ENCODE measurements around the gene CFAP77. TPM values are rescaled to one million over a fixed set of nuclear protein-coding genes. Genes with fewer than 3 reads are reported as not detected.

Gene CFAP77
- total RNA-seq, 1 donor from 2014 or later: 0.20 TPM

DNA sequence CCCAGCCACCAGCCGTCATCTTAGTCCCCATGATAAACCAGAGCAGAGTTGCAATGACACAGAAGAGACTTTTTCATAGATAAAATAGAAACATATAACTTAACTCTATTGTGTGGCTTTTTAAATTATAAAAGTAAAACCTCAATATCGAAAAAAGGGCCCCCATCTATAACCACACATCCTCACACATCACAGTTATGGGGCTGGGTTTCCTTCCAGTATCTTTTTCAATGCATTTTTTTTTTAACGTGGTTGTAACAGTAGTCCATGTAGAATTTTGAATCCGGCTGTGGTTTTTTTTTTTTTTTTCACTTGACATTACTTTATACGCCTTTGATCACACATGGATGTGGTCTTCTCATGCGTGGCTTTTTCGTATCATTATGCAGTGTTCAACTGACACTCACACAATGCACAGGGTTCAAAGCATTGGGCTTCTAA lies 77.4 kb downstream of the CFAP77 start:
- no peak for DNase-seq (ENCODE audit: low read depth, low spot score)

- no peak for DNase-seq (ENCODE audit: low read depth, low spot score)
Measured at GRCh38 chr9:132487980-132488535, 78.0 kb downstream of the CFAP77 start.

GRCh38 chr9:132488626-132489025 lies 78.6 kb downstream of the CFAP77 start:
- no peak for DNase-seq (ENCODE audit: low read depth, low spot score)

DNA sequence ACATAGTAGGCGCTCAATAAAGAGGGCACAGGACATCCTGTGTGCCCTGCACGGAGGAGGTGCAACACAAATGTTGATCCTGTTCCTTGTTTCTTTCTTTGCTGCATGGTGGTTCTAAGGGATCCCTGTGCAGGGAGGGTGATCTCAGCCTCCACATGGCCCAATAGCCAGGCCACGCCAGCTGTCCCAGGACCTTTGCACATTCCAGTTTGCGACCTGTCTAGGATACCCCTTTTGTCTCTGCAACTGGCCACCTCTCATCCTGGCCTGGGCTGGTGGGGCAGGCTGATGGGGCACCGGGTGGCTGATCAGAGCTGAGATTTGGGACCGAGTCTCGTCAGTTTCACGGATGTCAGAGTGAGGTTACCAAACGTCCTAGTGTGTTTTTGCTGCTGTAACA lies 79.5 kb downstream of the CFAP77 start:
- DNase-seq (ENCODE audit: low read depth, low spot score): no peak

DNA sequence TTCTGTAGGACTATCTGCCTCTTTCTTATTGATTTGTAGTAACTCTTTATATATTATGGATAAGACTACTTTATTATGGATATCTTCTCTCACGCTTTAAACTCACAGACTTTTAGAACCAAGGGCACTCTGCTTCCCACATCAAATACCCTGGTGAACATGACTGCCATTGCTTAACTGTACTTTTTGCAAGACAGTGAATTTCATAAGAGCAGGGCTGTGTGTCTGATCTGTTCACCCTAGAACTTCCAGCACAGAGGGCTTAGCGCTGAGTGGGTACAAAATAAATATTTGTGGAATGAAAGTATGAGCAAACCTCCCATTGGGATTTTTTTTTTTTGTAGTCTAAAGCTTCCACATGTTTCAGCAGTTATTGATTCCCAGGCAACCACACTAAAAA lies 84.8 kb downstream of the CFAP77 start:
- no peak for DNase-seq (ENCODE audit: low read depth, low spot score)

DNA sequence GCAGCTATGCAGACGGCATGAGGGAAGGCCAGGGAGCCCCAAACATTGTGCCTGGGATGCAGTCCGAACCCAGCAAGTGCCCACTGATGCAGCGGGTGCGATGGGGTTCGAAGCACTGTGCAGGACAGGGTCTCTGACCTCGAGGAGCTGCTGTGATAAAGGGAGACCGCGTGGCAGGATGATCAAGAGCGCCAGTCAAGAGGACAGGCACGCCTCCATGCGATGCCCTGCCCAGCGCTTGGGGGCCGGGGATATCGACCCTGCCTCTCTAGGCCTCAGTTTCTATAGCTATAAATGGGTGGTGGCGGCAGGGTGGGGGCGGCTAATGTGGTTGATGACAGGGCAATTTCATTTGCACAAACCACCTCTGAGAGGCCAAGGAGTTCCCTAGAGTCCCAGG lies 87.7 kb downstream of the CFAP77 start:
- DNase-seq (ENCODE audit: low read depth, low spot score): no peak

DNA sequence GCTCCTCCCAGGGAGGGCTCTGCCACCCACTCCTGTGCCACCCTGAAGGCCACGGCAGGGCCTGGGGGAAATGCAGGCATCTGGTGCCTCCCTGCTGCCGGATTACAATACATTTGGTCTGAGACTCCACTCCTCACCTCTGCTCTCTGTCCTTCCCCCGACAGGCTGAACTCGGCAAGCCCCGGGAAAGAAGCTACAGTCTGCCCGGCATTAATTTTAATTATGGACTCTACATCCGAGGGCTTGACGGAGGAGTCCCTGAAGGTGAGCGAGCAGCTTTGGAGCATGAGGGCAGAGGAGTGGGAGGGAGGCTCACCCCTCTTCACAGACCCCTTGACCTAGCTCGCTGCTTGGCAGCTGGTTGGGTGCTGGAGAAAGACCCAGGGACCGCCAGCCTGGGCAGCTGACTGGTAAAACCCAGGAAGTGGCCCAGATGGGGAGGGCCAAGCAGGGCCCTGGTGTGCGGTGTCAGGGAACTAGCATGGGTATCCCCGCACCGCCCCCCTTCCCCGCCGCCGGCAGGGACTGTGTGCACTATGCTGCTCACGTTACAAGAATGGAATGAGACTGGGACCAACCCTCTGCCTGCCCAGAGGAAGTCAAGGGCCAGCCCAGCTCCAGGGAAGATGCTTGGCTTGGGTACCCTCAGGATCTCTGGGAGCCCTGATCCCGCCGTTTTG lies 88.7 kb downstream of the CFAP77 start:
- no peak for DNase-seq (ENCODE audit: low read depth, low spot score)

- DNase-seq (ENCODE audit: low read depth, low spot score): no peak
Measured at GRCh38 chr9:132499251-132499650, 89.2 kb downstream of the CFAP77 start.

GRCh38 chr9:132500193-132500592 lies 90.2 kb downstream of the CFAP77 start:
- DNase-seq (ENCODE audit: low read depth, low spot score): no peak

DNA sequence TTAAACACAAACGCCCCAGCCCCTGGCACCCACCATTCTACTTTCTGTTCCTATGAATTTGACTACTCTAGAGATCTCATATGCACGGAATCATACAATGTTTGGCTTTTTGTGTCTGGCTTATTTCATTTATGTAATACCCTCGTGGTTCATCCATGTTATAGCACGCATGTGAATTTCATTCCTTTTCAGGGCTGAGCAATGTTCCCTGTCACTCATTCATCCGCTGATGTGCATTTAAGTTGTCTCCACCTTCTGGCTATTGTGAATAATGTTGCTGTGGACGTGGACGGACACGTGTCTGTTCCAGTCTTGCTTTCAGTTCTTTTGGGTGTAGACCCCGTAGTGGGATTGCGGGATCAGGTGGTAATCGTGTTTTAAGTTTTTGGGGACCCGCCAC lies 92.5 kb downstream of the CFAP77 start:
- no peak for DNase-seq (ENCODE audit: low read depth, low spot score)

DNA sequence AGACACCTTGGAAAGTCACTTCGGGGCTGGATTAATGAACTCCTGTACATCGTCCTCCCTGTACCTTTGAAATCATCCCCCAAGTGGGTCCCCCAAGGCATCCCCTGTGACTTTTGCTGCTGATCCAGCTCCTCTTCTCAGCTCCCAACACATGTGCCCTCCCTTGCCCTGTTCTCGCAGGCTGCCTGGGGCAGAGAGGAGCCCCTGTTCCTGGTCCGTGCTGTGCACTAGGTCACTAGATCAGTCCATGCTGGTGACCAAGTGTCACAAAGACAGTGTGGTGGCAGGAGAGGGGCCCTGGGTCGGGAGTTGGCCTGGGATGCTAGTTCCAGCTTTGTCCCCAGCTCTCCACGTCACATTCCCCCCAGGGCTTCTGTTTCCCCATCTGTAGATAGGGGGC lies 93.1 kb downstream of the CFAP77 start:
- DNase-seq (ENCODE audit: low read depth, low spot score): no peak

DNA sequence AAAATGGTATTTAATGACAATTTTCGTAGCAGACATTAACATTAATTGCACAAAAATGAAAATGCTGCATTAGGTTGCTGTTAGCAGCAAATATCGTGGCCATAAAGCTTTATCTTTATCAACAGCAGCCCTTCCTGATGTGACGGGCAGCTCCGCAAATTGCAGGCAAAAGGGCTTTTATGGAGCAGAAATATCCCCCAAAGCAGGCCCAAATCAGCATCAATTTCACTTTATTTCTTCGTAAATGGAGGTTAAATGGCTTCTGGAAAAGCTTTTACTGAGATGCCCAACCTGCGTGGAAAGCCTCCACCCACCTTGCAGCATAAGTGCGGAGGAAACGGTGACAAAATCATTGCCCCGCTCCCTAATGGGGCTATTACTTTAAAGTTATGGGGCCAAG lies 94.5 kb downstream of the CFAP77 start:
- DNase-seq (ENCODE audit: low read depth, low spot score): no peak

GRCh38 chr9:132505991-132506655 lies 96.1 kb downstream of the CFAP77 start:
- DNase-seq (ENCODE audit: low read depth, low spot score): no peak

DNA sequence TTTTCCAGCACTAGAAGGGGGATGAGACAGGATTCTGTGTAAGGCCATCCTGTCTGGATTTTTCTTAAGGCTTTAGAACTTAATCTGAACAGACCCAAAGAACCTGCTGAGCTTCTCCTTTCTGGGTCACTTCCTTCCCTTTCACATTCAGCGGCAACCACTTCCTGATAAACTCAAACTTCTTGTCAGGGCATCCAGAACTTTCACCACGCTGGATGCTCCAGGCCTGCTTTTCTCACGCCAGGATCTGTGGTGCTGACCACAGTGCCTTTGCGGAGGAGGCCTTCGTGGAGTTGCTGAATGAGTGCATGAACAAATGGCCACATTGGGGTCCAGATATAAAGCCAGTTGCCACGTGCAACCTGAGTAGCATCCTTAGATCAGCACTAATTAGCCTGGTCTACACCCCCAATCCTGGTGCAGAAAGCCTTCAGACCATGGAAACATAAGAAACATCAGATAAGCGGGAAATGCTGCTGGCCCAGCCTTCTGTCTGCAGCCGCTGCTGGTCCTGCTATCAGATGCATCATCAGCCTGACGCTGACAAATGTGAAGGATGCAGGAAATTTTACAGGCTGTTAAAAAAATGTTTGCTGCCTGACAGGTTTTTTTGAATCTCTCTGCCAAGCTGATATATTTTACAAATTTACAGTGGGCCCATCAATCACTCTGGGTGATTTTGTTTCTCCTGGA lies 97.1 kb downstream of the CFAP77 start:
- DNase-seq (ENCODE audit: low read depth, low spot score): no peak

DNA sequence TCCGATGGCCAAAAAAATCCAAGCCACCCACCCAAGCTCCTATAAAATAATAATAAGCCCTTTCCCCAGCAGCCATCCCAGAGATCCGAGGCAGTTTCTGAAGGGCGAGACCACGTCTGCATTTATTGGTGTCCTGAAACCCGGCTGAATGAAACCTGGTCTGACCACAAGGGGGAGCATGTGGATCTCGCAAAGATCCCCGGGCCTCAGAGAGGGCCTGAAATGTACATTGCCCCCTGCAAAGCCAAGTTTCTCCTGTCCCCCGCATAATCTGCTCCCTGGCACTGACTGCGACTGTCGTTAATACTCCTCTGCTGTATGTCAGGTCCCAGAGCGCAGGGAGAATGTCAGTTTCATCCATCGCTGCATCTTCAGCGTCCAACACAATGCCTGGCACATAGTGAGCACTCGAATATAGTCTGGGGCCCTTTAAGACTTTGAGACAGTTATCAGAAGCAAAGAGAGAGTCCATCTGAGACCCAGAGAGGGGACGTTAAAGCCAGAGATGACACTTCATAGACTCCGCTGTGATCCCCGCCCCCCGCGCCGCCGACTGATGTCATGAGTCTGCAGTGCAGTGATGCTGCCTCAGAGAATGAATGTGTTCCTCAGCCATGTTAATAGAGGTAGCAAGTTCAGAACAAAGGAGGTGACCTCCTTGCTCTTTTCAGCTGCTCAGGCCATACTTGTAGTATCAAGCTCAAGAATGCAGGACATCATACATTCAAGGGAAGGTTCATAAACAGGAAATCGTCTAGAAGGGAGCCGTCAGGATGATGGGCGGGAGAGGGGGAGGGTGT lies 97.9 kb downstream of the CFAP77 start:
- peak; percentile 20 for DNase-seq (ENCODE audit: low read depth, low spot score)

GRCh38 chr9:132509928-132510874 lies 100.2 kb downstream of the CFAP77 start:
- DNase-seq (ENCODE audit: low read depth, low spot score): no peak

GRCh38 chr9:132511191-132511999 lies 101.4 kb downstream of the CFAP77 start:
- DNase-seq (ENCODE audit: low read depth, low spot score): no peak

GRCh38 chr9:132513416-132513815 lies 103.4 kb downstream of the CFAP77 start:
- DNase-seq (ENCODE audit: low read depth, low spot score): no peak

DNA sequence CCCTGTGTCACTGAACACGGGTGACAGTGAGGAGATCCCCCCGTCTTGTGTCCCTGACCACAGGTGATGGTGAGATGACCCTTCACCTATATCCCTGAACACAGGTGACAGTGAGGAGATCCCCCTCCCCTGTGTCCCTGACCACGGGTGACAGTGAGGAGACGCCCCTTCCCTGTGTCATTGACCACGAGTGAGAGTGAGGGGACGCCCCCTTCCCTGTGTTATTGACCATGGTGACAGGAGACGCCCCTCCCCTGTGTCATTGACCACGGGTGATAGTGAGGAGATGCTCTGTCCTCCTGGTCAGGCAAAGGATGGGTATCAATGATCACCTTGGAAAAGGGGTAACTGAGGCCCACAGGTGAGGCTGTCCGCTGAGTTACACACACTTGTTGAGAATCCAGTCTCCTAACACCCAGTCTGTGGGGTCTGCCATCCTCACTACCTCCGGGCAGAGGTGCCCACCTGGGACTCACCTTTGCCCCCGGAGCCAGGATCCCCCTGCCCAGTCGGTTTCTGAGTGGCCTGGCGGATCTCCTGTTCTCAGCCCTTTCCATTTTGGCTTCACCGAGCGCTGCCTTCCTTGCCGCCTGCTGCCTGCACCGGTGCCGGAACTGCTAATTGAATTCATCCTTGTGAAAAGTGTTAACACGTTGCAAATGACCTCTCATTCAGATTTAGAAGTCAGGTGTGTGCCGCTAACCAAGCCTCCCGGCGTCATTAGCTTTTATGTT lies 104.2 kb downstream of the CFAP77 start:
- DNase-seq (ENCODE audit: low read depth, low spot score): no peak
